Upper lobe of left lung (tissue), 4 donors: ENCODE data around the gene FAM3C.

Source experiments
- POLR2A ChIP-seq, 4 donors: fragments of 450-650 bp; IDR thresholded peaks; one replicate each; pipeline ENCODE4 v1.5.1; 2016 to 2017; ENCODE audit warnings: antibody characterized with exemption in 4 of 4, mild to moderate bottlenecking in 2 of 4
- POLR2AphosphoS5 ChIP-seq, 2 donors: sonication (generic); formaldehyde crosslinking; IDR thresholded peaks; one replicate each; pipeline ENCODE4 v1.5.1; 2017; ENCODE audit warnings: antibody characterized with exemption in 2 of 2
- TF ChIP-seq, protein P1 (sequence below), 6 experiments: fragments of 450-650 bp in 4 of 6; fragments of 200-600 bp in 2 of 6; sonication (generic) in 2 of 6; IDR thresholded peaks; one replicate each; pipeline ENCODE4 v1.5.1; 2016 to 2019; ENCODE audit warnings: antibody characterized with exemption in 6 of 6

DNA sequence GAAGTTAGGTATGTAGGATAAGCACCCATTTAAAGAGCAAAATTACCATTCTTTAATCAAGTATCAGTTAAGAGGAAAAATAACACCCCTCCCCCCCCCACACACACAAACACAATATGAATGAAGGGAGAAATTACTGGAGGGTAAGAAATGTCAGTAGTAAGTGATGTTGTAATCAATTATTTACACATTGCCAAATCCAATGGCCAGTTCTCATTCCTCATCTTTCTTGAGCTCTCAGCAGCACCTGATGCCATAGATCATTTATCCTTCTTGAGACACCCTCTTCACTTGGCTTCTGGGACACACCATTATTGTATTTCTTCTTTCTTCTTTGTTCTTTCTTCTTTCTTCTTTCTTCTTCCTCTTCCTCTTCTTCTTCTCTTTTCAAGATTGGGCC, 33.7 kb upstream of the FAM3C start:
- TF ChIP-seq POLR2AphosphoS5 (IDR thresholded peaks at IDR 0.05) (no peak), POLR2A (IDR thresholded peaks at IDR 0.05) (no peak)
- TF ChIP-seq, protein P1, sequence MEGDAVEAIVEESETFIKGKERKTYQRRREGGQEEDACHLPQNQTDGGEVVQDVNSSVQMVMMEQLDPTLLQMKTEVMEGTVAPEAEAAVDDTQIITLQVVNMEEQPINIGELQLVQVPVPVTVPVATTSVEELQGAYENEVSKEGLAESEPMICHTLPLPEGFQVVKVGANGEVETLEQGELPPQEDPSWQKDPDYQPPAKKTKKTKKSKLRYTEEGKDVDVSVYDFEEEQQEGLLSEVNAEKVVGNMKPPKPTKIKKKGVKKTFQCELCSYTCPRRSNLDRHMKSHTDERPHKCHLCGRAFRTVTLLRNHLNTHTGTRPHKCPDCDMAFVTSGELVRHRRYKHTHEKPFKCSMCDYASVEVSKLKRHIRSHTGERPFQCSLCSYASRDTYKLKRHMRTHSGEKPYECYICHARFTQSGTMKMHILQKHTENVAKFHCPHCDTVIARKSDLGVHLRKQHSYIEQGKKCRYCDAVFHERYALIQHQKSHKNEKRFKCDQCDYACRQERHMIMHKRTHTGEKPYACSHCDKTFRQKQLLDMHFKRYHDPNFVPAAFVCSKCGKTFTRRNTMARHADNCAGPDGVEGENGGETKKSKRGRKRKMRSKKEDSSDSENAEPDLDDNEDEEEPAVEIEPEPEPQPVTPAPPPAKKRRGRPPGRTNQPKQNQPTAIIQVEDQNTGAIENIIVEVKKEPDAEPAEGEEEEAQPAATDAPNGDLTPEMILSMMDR (IDR thresholded peaks at IDR 0.05) = no peak
